ENCODE measurements around the gene GPX4.

- TF ChIP-seq REST (IDR thresholded peaks at IDR 0.05; ENCODE audit: insufficient read depth in 1 of 2, low read depth in 2 of 2, low read length in 2 of 2) (no peak), POLR2AphosphoS5 (IDR thresholded peaks at IDR 0.05; ENCODE audit: low read depth, low read length) (no peak), TAF1 (IDR thresholded peaks at IDR 0.05; ENCODE audit: borderline replicate concordance, insufficient read depth, low read length) (no peak), SIN3A (IDR thresholded peaks at IDR 0.05; ENCODE audit: borderline replicate concordance, insufficient read depth, low read length) (no peak)
Observed at GRCh38 chr19:1061987-1062386, 41.8 kb upstream of the GPX4 start.
